Neural progenitor cell (in vitro differentiated cells): ENCODE data around the gene MEMO1. TPM values are rescaled to one million over a fixed set of nuclear protein-coding genes. Genes with fewer than 3 reads are reported as not detected.

ENCODE experiments used
- DNase-seq: peaks from one replicate; pipeline ENCODE4 v3.0.0-alpha.2; 2016; ENCODE audit warnings: low spot score
- H2AFZ ChIP-seq: fragments of 200-600 bp; sonication (generic); replicated peaks from 2 replicates; pipeline ENCODE4 v1.6.1; 2016; ENCODE audit warnings: antibody characterized with exemption
- H3F3A ChIP-seq: fragments of 200-600 bp; sonication (generic); 2 replicates; pipeline ENCODE4 v1.6.1; 2016; ENCODE audit warnings: antibody characterized with exemption, low read depth
- H3K27ac ChIP-seq: fragments of 200-600 bp; sonication (generic); 2 replicates; pipeline ENCODE4 v1.5.1; 2016; ENCODE audit warnings: mild to moderate bottlenecking
- H3K27me3 ChIP-seq: fragments of 200-600 bp; sonication (generic); 2 replicates; pipeline ENCODE4 v1.6.1; 2016; ENCODE audit warnings: mild to moderate bottlenecking, moderate library complexity
- H3K36me3 ChIP-seq: fragments of 200-600 bp; sonication (generic); 2 replicates; pipeline ENCODE4 v1.5.1; 2016
- H3K4me1 ChIP-seq: fragments of 200-600 bp; sonication (generic); 2 replicates; pipeline ENCODE4 v1.6.1; 2016; ENCODE audit warnings: mixed run types
- H3K4me2 ChIP-seq: fragments of 200-600 bp; sonication (generic); 2 replicates; pipeline ENCODE4 v1.6.1; 2016
- H3K4me3 ChIP-seq: fragments of 200-600 bp; sonication (generic); 2 replicates; pipeline ENCODE4 v1.5.1; 2016
- H3K79me2 ChIP-seq: fragments of 200-600 bp; sonication (generic); 2 replicates; pipeline ENCODE4 v1.6.1; 2016; ENCODE audit warnings: low read depth
- H3K9ac ChIP-seq: fragments of 200-600 bp; sonication (generic); 2 replicates; pipeline ENCODE4 v1.6.1; 2016
- H3K9me3 ChIP-seq: fragments of 200-600 bp; sonication (generic); 2 replicates; pipeline ENCODE4 v1.5.1; 2016; ENCODE audit warnings: low read depth
- H4K20me1 ChIP-seq: fragments of 200-600 bp; sonication (generic); 2 replicates; pipeline ENCODE4 v1.6.1; 2016; ENCODE audit warnings: low read depth
- H3K27ac Mint-ChIP-seq: 3 replicates; pipeline ENCODE4 v1.8.0; 2021; ENCODE audit warnings: mixed read lengths
- H3K27me3 Mint-ChIP-seq: 2 replicates; pipeline ENCODE4 v1.8.0; 2022; ENCODE audit warnings: low read depth, mild to moderate bottlenecking, inconsistent platforms, moderate library complexity, mixed read lengths; ENCODE audit not compliant: insufficient read depth
- H3K36me3 Mint-ChIP-seq: 3 replicates; pipeline ENCODE4 v1.8.0; 2021; ENCODE audit warnings: mixed read lengths
- H3K4me1 Mint-ChIP-seq: 3 replicates; pipeline ENCODE4 v1.8.0; 2021; ENCODE audit warnings: mixed read lengths
- H3K4me3 Mint-ChIP-seq: 3 replicates; pipeline ENCODE4 v1.8.0; 2021; ENCODE audit warnings: mild to moderate bottlenecking, moderate library complexity, mixed read lengths
- H3K9me3 Mint-ChIP-seq: 3 replicates; pipeline ENCODE4 v1.8.0; 2020; ENCODE audit warnings: mixed read lengths
- EZH2 ChIP-seq: fragments of 200-600 bp; sonication (generic); IDR thresholded peaks from 2 replicates; pipeline ENCODE4 v1.6.1; 2017; ENCODE audit warnings: antibody characterized with exemption, mild to moderate bottlenecking, moderate library complexity
- EZH2phosphoT487 ChIP-seq: fragments of 200-600 bp; sonication (generic); IDR thresholded peaks from 2 replicates; pipeline ENCODE4 v1.6.1; 2017; ENCODE audit warnings: antibody characterized with exemption
- total RNA-seq: library from RNA; depleted of rRNA; stranded (reverse); fragments of >200 nt; gene quantifications from 2 replicates; pipeline ENCODE4 v1.2.3, GENCODE V29; 2015; ENCODE audit warnings: low replicate concordance
- TF ChIP-seq, protein P1 (sequence below): fragments of 200-600 bp; sonication (generic); IDR thresholded peaks from 2 replicates; pipeline ENCODE4 v1.5.1; 2017; ENCODE audit warnings: antibody characterized with exemption, mild to moderate bottlenecking

The MEMO1 gene
- total RNA-seq, 1 donor from 2014 or later: 25.8 TPM

DNA sequence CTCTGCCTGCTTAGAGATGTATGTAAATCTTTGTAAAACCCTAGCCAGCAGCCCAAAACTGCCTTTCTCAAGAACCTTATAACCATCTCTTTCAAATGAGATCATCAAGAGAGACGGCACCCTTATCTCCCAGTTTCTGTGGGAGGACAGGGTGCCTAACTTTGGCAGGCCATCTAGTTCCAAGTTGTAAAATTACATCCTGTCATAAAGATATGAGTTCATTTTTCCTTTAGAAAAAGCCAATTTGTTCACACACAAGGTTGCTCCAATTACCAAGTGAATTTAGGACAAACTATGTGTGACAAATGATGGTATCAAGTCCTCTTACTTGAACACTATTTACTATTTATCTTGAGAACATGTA, 65.3 kb downstream of the MEMO1 start:
- TF ChIP-seq EZH2phosphoT487 (no peak), EZH2 (no peak)
- TF ChIP-seq, protein P1, sequence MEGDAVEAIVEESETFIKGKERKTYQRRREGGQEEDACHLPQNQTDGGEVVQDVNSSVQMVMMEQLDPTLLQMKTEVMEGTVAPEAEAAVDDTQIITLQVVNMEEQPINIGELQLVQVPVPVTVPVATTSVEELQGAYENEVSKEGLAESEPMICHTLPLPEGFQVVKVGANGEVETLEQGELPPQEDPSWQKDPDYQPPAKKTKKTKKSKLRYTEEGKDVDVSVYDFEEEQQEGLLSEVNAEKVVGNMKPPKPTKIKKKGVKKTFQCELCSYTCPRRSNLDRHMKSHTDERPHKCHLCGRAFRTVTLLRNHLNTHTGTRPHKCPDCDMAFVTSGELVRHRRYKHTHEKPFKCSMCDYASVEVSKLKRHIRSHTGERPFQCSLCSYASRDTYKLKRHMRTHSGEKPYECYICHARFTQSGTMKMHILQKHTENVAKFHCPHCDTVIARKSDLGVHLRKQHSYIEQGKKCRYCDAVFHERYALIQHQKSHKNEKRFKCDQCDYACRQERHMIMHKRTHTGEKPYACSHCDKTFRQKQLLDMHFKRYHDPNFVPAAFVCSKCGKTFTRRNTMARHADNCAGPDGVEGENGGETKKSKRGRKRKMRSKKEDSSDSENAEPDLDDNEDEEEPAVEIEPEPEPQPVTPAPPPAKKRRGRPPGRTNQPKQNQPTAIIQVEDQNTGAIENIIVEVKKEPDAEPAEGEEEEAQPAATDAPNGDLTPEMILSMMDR: no peak
- H3K27ac ChIP-seq: no peak overlapping the region
- H3K36me3 Mint-ChIP-seq: peaks cover 5% of the 10 kb centered on the region
- no peaks in the 10 kb centered on the region for H3K9me3 Mint-ChIP-seq
- H3K9me3 ChIP-seq: no peaks in the 10 kb centered on the region
- no peak for DNase-seq
- H3K27me3 Mint-ChIP-seq: no peaks in the 10 kb centered on the region
- H3K4me1 Mint-ChIP-seq: no peaks in the 10 kb centered on the region
- H2AFZ ChIP-seq: no peak overlapping the region
- H3F3A ChIP-seq: no peaks in the 10 kb centered on the region
- H3K36me3 ChIP-seq: no peaks in the 10 kb centered on the region
- no peaks in the 10 kb centered on the region for H4K20me1 ChIP-seq
- no peak overlapping the region for H3K4me2 ChIP-seq
- no peaks in the 10 kb centered on the region for H3K27me3 ChIP-seq
- H3K79me2 ChIP-seq: peaks cover 69% of the 10 kb centered on the region
- no peak overlapping the region for H3K4me3 ChIP-seq
- no peak overlapping the region for H3K27ac Mint-ChIP-seq
- no peaks in the 10 kb centered on the region for H3K4me1 ChIP-seq
- H3K4me3 Mint-ChIP-seq: no peak overlapping the region
- H3K9ac ChIP-seq: no peak overlapping the region

DNA sequence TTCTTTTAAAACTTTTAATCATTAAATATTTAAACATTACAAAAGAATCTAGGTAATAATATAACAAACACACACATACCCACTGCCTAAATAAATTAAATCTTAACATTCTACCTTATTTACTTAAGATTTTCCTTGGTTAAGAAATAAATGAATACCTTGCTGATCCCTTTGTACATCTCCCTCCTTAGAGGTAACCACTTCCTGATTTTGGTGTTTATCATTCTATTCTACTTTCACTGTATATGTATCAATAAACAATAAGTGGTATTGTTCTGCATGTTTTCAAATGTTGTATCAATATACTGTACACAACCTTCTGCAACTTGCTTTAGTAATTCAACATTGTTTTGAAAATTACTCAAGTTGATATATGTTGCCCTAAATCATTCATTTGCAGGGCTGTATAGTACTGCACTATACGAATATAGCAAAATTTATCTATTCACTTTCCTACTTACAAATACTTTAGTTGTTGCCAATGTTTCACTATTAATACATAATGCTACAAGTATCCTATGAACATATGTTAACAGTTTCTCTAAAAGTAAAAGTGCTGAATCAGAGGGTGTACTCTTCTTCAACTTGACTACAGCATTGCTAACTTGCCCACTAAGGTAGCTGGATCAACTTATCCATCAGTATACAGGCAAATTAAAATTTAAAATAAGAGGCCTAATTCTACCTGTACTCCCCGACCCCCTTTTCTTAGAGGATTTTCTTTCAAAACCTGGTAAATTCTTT, 65.8 kb downstream of the MEMO1 start:
- Mint-ChIP-seq H3K27me3 (no peaks in the 10 kb centered on the region), H3K4me3 (no peak overlapping the region), H3K27ac (no peak overlapping the region), H3K4me1 (no peaks in the 10 kb centered on the region), H3K9me3 (no peaks in the 10 kb centered on the region), H3K36me3 (peaks cover 5% of the 10 kb centered on the region)
- no peaks in the 10 kb centered on the region for H3K27me3 ChIP-seq
- no peaks in the 10 kb centered on the region for H3K9me3 ChIP-seq
- peaks cover 64% of the 10 kb centered on the region for H3K79me2 ChIP-seq
- TF ChIP-seq EZH2: no peak
- TF ChIP-seq, protein P1: no peak
- no peak for TF ChIP-seq EZH2phosphoT487
- no peak for DNase-seq
- no peak overlapping the region for H3K9ac ChIP-seq
- no peaks in the 10 kb centered on the region for H3K36me3 ChIP-seq
- H3F3A ChIP-seq: no peaks in the 10 kb centered on the region
- H3K4me1 ChIP-seq: no peaks in the 10 kb centered on the region
- no peak overlapping the region for H3K27ac ChIP-seq
- no peak overlapping the region for H3K4me3 ChIP-seq
- H4K20me1 ChIP-seq: no peaks in the 10 kb centered on the region
- no peak overlapping the region for H3K4me2 ChIP-seq
- H2AFZ ChIP-seq: no peak overlapping the region

DNA sequence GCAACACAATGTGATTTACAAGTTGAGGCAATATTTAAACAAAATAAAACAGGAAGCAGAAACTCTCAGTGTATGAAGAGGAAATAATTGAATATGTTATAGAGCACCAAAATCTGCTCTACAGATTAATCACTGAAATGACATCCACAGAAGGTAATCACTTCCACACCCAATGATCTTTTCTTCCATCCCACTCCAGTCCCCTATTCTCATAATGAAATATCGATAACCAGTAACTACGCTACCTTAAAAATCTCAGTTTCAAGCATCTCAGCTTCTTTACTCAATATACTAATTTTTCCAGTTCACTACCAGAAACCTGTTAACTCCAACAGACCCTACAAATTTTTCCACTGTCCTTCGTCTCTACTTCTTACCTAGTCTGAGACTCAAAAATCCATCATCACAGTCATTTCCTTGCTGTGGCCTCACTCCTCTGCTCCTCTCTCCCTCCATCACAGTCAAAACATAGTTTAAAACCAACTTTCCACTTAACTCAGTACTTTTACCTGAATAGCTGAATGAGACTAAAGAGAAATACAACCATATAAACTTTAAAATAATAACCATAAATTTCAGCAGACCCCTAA, 67.1 kb downstream of the MEMO1 start:
- Histone ChIP-seq H3K9ac (no peak overlapping the region), H3K4me3 (no peak overlapping the region), H3K27ac (no peak overlapping the region), H3F3A (no peaks in the 10 kb centered on the region), H3K4me2 (no peak overlapping the region), H3K36me3 (no peaks in the 10 kb centered on the region), H3K27me3 (no peaks in the 10 kb centered on the region), H3K79me2 (peaks cover 51% of the 10 kb centered on the region), H3K4me1 (no peaks in the 10 kb centered on the region), H3K9me3 (no peaks in the 10 kb centered on the region), H2AFZ (no peak overlapping the region), H4K20me1 (no peaks in the 10 kb centered on the region)
- peaks cover 2% of the 10 kb centered on the region for H3K36me3 Mint-ChIP-seq
- no peaks in the 10 kb centered on the region for H3K9me3 Mint-ChIP-seq
- no peaks in the 10 kb centered on the region for H3K4me1 Mint-ChIP-seq
- TF ChIP-seq, protein P1: no peak
- TF ChIP-seq EZH2phosphoT487: no peak
- TF ChIP-seq EZH2: no peak
- no peak overlapping the region for H3K4me3 Mint-ChIP-seq
- H3K27ac Mint-ChIP-seq: no peak overlapping the region
- H3K27me3 Mint-ChIP-seq: no peaks in the 10 kb centered on the region
- DNase-seq: no peak
